HG03460 (cell line): ENCODE data around the gene ANO8.
"Not testable (repeated sequence)": the region's sequence is repeated elsewhere in the genome, so short reads cannot be mapped to it uniquely, and the experiment has no call there.

Experiments used
- ATAC-seq: cut with Tn5 transposase; IDR thresholded peaks from one replicate; pipeline ENCODE4 v1.9.1; 2021; ENCODE audit not compliant: unreplicated experiment

Gene ANO8

DNA sequence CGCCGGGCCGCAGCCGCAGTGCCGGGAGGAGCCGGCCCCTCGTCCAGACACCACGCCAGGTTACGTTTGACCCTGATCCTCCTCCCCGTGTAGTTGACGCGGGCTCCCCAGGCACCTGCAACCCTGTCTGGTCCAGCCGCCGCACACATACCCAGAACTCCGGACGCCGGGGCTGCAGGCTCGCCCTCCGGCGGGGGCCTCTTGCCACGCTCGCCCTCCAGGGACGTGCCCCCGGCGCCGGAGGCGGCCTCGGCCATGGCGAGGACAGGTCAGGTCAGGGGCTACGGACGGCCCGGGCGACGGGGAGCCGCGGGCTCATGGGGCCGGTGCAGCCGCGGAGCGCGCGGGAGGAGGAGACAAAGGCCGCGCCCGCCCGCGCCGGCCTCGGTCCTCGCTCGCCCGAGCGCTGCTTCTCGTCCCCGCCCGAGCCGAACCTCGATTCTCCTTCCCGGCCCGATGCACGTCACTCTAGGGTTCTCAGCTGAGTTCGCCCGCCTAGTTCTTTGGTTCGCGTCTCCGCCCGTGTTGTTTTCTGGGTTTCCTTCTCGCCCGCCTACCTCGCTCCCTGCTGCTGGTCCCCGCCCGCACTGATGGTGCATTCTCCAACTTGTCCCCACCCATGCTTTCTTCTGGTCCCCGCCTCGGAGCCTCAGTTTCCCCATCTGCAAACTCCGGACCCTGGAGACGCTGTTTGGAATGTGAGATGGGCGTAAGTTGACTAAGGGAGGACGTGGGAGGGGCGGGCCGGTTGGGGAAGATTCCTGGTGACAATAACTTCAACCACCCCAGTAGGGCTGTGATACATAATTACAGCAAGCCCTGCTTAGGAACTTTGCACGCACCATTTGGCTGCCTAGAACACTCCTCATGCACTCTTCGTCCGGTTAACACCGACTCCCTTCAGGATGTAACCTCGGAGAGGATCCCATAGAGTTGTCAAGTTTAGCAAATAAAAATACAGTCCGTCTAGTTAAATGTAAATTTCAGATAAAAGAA lies at the start of gene ANO8:
Gene ANO8, minus strand, starts transcription at position 442 of the 996 bp plus-strand sequence. Its CDS starts 185 bp downstream, at position 257.
- peak; percentile 36 for ATAC-seq

DNA sequence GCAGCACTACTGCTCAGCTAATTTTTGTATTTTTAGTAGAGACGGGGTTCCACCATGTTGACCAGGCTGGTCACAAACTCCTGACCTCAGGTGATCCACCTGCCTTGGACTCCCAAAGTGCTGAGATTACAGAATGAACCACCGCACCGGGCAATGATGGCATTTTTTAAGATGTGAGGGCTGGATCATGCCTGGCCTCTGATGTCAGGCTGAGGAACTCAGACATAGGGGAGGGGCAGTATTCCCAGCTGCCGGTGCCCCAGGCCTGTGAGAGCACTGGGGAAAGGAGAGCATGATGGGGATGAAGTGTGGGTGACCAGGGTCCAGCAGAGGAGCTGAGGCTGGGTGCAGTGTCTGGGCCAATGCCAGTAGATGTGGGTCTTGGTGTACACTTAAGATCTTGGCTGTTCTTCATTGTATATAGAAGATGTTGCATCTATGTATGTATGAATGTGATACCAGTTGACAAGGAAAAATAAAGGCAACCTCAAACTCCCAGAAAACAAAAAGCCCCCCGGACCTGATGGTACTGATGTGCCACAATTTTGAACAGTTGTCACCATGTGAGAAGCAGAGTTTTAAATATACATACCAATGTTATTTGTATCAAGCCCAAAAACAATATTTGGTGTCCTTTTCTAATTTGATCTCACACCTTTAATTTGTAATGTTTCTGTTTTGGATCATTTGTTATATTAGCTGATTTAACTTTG lies 45.9 kb upstream of the ANO8 start:
- no peak for ATAC-seq

- no peak for ATAC-seq
Observed at GRCh38 chr19:17379221-17379631, 44.6 kb upstream of the ANO8 start.

DNA sequence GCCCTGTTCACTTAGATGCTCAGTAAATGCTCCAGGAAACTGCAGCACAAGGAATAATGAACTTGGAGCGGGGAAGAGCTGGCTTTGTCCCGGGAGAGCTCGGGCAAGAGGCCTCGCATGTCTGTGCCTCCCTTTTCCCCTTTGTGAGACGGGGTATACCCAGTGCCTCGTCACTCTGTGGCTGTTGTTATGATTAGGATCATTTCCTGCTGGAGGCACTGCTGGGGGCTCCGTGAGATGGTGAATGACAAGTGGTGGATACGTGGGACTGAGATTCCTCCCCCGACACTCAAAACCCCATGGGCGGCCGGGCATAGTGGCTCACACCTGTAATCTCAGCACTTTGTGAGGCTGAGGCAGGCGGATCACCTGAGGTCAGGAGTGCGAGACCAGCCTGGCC lies 43.6 kb upstream of the ANO8 start:
- ATAC-seq, result no peak

- ATAC-seq, result no peak
Observed at GRCh38 chr19:17376935-17377600, 42.4 kb upstream of the ANO8 start, which contains the start of gene PLVAP. TSS of gene PLVAP (minus strand) at chr19:17377342. CDS start at chr19:17377288, 54 bp downstream.

- peak; percentile 80 for ATAC-seq
Observed at GRCh38 chr19:17370026-17370587, 35.5 kb upstream of the ANO8 start.

- ATAC-seq, result no peak
Observed at GRCh38 chr19:17365361-17365760, 30.7 kb upstream of the ANO8 start.

- not testable (repeated sequence) for ATAC-seq
Observed at GRCh38 chr19:17363852-17364605, 29.4 kb upstream of the ANO8 start.

DNA sequence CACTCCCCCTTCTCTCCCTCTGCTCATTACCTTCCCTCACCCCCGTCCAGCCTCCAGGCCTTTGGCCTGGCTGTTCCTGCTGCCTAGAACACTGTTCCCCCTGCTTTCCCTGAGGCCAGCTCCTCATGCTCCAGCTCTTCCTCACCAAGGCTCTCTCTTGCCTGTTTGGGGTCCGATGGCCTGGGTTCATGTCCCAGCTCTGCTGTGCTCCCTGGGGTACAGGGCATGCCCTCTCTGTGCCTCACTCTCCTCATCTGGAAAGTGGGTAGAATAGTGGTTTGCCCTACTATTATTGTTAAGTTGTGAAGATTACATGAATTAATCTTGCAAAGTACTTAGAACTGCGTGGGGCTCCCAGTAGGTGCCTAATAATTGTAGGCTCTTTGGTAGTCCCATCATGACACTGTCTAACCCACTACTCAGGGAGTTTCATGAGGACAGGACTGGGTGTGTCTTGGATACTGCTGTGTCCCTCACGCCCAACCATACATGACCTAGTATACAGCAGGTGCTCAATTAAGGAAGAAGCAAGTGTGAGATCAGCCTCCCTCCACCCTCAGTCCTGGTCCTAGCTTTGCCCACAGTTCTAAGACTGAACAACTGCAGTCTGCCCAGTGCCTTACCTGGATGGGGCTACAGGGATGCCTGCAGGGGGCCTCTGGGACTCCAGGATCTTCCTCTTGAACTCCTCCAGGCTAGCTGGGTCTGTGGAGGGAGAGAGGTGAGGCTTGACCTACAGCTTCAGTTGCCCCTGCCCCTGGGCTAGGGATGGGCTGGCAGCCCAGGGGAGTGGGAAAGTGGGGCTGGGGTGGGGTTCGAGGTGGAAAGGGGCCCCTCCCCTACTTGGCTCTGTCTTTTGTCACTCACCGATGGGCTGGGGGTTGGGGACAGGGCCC lies 25.5 kb upstream of the ANO8 start:
- ATAC-seq, result no peak

DNA sequence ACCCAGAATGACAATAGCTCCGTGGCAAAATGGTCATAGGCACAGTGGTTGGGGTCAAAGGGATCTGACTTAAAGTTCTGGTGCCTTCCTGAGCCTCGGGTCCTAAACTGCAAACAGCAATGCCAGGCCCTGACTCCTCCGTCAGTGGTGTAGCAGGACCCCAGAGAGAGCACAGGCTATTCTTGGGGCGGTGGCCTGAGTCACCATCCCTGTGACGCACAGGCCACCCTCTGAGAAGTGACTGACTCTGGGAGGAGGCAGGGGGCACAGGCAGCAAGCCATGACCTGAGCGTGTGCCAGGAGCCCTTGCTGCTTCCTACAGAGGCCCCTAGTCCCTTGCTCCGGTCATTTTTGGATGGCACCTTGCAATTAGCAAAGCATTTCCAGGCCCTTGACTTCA lies 23.7 kb upstream of the ANO8 start:
- no peak for ATAC-seq

GRCh38 chr19:17357724-17358123 lies 23.1 kb upstream of the ANO8 start:
- no peak for ATAC-seq

DNA sequence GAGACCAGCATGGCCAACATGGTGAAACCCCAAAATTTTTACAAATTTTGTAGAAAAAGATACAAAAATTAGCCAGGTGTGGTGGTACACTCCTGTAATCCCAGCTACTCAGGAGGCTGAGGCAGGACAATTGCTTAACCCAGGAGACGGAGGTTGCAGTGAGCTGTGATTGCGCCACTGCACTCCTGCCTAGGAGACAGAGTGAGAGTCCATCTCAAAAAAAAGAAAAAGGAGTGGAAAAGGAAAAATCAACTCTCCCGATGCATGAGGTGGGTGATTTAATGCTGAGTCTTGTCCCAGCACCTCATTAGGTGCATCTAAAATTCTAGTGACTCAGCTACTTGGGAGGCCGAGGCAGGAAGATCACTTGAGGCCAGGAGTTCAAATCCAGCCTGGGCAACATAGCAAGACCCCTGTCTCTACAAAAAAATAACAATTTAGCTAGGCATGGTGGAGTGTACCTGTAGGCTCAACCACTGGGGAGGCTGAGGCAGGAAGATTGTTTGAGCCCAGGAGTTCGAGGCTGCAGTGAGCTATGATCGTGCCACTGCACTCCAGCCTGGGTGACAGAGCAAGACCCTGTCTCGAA lies 22.5 kb upstream of the ANO8 start:
- ATAC-seq, result no peak

DNA sequence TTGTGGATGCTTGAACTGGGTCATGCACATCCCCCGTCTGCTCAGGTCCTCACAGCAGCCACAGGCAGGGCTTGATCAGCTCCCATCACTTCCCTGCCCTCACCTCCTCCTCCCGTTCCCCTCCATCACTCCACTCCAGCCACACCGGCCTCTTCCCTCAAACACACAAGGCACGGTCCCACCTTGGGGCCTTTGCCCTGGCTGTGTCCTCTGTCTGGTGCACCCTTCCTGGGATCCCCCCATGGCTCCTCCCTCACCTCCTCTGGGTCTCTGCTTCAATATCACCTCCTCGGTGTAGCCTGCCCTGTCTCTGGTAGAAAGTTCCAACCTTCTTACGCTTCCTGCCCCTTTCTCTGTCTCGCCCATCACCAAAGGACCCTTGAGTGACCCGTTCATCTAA lies 18.7 kb upstream of the ANO8 start:
- ATAC-seq, result no peak

DNA sequence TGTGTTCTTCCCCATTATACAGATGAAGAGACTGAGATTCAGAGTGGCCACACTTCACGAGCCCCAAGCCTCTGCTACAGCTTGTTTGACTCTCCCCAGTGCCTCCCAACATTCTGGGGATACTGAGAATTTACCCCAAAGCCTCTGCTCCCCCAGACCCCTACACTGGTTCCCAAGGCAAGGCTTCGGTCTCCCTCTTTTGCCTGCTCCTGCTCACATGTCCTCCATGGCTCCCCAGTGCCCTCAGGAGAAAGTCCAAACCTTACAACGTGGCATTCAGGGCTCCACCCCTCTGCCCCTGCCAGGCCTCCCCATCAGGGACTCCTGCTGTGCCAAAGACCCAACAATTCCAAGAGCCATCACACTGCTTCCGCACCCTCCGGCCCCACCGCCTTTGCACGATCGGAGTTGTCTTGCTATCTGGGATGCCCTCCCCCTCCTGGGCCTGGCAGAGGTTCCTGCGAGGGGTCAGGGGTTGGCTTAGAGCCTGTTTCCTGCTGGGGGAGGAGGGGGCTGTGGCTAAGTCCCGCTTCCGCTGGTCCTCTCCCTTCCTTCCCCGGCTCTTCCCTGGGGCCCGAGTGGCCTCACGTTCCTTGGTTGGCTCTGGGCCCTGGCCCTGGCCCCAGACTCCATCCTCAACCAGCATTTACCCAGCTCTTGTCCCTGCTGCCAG lies 18.1 kb upstream of the ANO8 start:
- ATAC-seq, result no peak

DNA sequence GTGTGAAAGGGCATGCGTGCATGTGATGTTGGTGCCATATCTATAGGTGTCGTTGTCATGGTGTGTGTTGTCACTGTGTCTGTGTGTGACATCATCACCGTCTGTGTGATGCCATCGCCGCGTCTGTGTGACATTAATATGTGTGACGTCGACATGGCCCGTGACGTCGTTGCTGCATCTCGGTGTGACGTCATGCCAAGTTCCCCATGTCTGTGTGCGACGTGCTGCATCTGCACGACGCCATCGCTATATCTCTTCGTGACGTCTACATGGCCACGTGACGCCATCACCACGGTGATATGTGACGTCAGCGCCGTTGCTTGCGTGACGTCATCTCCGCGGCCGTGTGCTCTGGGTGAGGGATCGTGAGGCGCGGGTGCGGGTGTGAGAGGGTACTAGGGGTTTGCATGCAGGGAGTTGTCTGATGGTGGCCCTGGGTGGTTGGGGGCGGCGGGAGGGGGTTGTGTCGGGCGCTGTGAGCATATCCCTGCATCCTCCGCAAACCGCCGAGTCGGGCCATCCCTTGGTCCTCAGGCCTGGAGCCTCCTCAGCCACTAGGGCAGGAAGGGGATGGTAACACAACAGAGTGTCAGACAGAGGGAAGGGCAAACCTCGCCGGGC lies 17.3 kb upstream of the ANO8 start:
- ATAC-seq, result no peak

DNA sequence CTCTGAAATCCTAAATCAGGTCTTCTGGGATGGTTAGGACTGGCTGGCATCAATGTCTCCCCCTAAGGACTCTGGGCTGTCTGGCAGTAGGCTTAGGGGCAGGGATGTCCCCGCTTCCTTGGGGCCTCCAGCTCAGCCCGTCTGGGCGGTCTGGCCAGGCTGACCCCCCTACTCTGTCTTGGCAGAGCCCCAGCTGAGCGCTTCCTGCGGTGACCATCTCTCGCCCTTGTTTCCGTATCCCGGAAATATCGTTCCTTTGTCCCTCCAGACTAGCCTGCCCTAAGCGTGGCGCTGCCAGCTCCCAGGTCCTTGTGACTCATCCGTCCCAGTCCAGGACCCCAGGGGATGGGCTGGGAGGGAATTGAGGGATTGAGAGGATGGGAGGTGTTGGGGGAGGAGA lies 14.0 kb upstream of the ANO8 start:
- ATAC-seq, result no peak

DNA sequence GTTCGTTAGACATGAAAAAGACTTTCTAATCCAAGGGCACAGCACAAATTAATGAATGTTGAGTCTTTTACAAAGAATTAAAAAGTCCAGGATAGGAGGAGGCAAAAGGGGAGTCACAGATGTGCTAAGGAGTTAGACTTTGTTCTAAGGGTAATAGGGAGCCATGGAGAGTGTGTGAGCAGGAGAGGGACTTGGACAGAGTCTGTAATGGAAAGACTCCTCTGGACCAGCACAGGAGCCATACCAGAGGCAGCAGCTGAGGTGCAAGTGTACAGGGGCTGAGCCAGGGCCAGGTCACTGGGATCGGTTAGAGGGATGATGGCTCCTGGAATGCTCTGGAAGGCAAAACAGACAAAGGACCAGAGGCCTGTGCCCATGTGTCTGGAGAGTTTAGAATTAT lies 13.2 kb upstream of the ANO8 start:
- no peak for ATAC-seq

DNA sequence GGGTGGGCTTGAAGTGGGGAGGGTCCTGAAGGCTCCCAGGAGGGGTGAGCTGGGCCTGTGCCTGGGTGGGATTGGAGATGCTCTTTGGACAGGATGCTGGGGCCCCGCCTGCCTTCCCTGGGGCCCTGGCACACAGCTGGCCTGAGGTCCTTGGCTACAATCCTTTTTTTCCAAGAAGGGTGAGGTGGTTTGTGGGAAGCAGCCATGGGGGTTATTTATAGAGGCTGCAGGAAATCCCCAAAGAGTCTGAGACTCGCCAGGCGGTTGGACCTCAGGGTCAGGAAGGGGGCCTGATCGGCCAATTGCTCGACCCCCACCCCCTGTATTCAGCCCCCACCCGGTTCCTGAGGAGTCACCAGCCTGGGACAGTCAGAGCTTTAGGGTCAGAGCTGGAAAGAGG lies 12.7 kb upstream of the ANO8 start:
- no peak for ATAC-seq
